Measurements from ENCODE around the gene ELMO3. TPM values are rescaled to one million over a fixed set of nuclear protein-coding genes. Genes with fewer than 3 reads are reported as not detected.
A peak's percentile ranks its signal among the peaks of the same experiment; 100 is the strongest.

The ELMO3 gene
- total RNA-seq, 2 experiments from 2014 or later = 7.6 to 9.4 TPM

- Mint-ChIP-seq H3K4me1 (peaks cover 34% of the 10 kb centered on the region), H3K4me3 (peak within 1 kb of the TSS; percentile 82), H3K27ac (peak within 1 kb of the TSS; percentile 82), H3K36me3 (no peaks in the 10 kb centered on the region), H3K27me3 (peaks cover 13% of the 10 kb centered on the region), H3K9me3 (no peaks in the 10 kb centered on the region)
- POLR2A ChIA-PET = interaction anchor here (0.9 to 9.4 kb wide), 9 partner anchors 21 to 315 kb away, joined by 3 to 130 read pairs (median 3); partner anchors contain the start of genes ATP6V0D1, PLEKHG4 and TMEM208
- DNase-seq (peak; percentile 72), ATAC-seq (ENCODE audit: low read depth) (no peak)
Observed at GRCh38 chr16:67248401-67249177, 49.7 kb downstream of the ELMO3 start, which contains the start of gene SLC9A5. Gene SLC9A5 (plus strand): TSS chr16:67248979. CDS start chr16:67249015, 36 bp downstream.

GRCh38 chr16:67249178-67250044, 50.5 kb downstream of the ELMO3 start:
- ATAC-seq (ENCODE audit: low read depth) = no peak
- POLR2A ChIA-PET = interaction anchor here (1.0 to 9.4 kb wide), 4 partner anchors 21 to 231 kb away, joined by 3 to 130 read pairs (median 3); partner anchors contain the start of genes ATP6V0D1 and TMEM208
- peak overlapping the region; percentile 82 for H3K27ac Mint-ChIP-seq
- peak overlapping the region; percentile 81 for H3K4me3 Mint-ChIP-seq
- no peaks in the 10 kb centered on the region for H3K9me3 Mint-ChIP-seq
- DNase-seq = no peak
- H3K36me3 Mint-ChIP-seq = no peaks in the 10 kb centered on the region
- peaks cover 13% of the 10 kb centered on the region for H3K27me3 Mint-ChIP-seq
- H3K4me1 Mint-ChIP-seq = peaks cover 29% of the 10 kb centered on the region

- ATAC-seq (ENCODE audit: low read depth) (no peak), DNase-seq (no peak)
- Mint-ChIP-seq H3K4me1 (peaks cover 23% of the 10 kb centered on the region), H3K36me3 (no peaks in the 10 kb centered on the region), H3K27ac (peak overlapping the region; percentile 82), H3K9me3 (no peaks in the 10 kb centered on the region), H3K4me3 (peak overlapping the region; percentile 81), H3K27me3 (peaks cover 13% of the 10 kb centered on the region)
- POLR2A ChIA-PET = interaction anchor here (9.4 kb wide), 1 partner anchor 22 kb away, joined by 130 read pairs; the partner anchor contains the start of gene TMEM208
Observed at GRCh38 chr16:67250045-67250327, 51.1 kb downstream of the ELMO3 start.

GRCh38 chr16:67252609-67253497, 53.9 kb downstream of the ELMO3 start:
- Mint-ChIP-seq H3K27ac (no peak overlapping the region), H3K4me3 (no peak overlapping the region), H3K9me3 (no peaks in the 10 kb centered on the region), H3K36me3 (peaks cover 2% of the 10 kb centered on the region), H3K4me1 (peaks cover 14% of the 10 kb centered on the region), H3K27me3 (peaks cover 13% of the 10 kb centered on the region)
- ATAC-seq (ENCODE audit: low read depth) = no peak
- no peak for DNase-seq
- POLR2A ChIA-PET = no interaction called here

Small RNA genes lying within 50 kb of the gene (microRNA-seq; reads per million reads assigned to microRNA genes)
- gene MIR328 = 82.1 reads per million, percentile 52 among the genes with 10 or more reads in this experiment

Other genes with a start within 250 kb of the ELMO3 start
- gene CES3, start 237.9 kb upstream of the ELMO3 start, total RNA-seq = 1 to 10 TPM; 4.8 to 8.3 TPM
- 10 to 100 TPM; 16.2 to 17.5 TPM for gene CES4A, start 210.5 kb upstream of the ELMO3 start, total RNA-seq
- 100 to 1,000 TPM; 193 to 198 TPM for gene CBFB, start 170.0 kb upstream of the ELMO3 start, total RNA-seq
- 10 to 100 TPM; 16.6 to 17.3 TPM for gene PHAF1, start 89.2 kb upstream of the ELMO3 start, total RNA-seq
- gene B3GNT9, start 48.1 kb upstream of the ELMO3 start, total RNA-seq = 10 to 100 TPM in 1 of 2 experiments, 1 to 10 TPM in 1; 9.0 to 10.1 TPM
- gene TRADD, start 39.2 kb upstream of the ELMO3 start, total RNA-seq = 10 to 100 TPM; 77.3 to 81.7 TPM
- gene FBXL8, start 39.2 kb upstream of the ELMO3 start, total RNA-seq = 10 to 100 TPM; 34.1 to 41.3 TPM
- 10 to 100 TPM; 61.5 to 76.8 TPM for gene HSF4, start 34.4 kb upstream of the ELMO3 start, total RNA-seq
- gene NOL3, start 28.6 kb upstream of the ELMO3 start, total RNA-seq = 10 to 100 TPM; 17.7 to 18.6 TPM
- 10 to 100 TPM; 57.4 to 59.1 TPM for gene MATCAP1, start 15.2 kb upstream of the ELMO3 start, total RNA-seq
- not detected for gene EXOC3L1, start 9.0 kb upstream of the ELMO3 start, total RNA-seq
- gene E2F4, start 7.0 kb upstream of the ELMO3 start, total RNA-seq = 100 to 1,000 TPM; 105 to 114 TPM
- 10 to 100 TPM; 30.3 to 30.5 TPM for gene TMEM208, start 28.0 kb downstream of the ELMO3 start, total RNA-seq
- 10 to 100 TPM; 92.2 to 92.8 TPM for gene FHOD1, start 48.4 kb downstream of the ELMO3 start, total RNA-seq
- gene SLC9A5, start 49.8 kb downstream of the ELMO3 start, total RNA-seq = 1 to 10 TPM; 3.5 to 4.5 TPM
- gene PLEKHG4, start 80.4 kb downstream of the ELMO3 start, total RNA-seq = 10 to 100 TPM; 15.7 to 18.2 TPM
- 1 to 10 TPM; 1.2 to 1.6 TPM for gene KCTD19, start 127.6 kb downstream of the ELMO3 start, total RNA-seq
- gene LRRC36, start 127.7 kb downstream of the ELMO3 start, total RNA-seq = under 1 TPM; 0.28 to 0.64 TPM
- gene TPPP3, start 194.4 kb downstream of the ELMO3 start, total RNA-seq = not detected
- gene ZDHHC1, start 217.3 kb downstream of the ELMO3 start, total RNA-seq = under 1 TPM; 0.36 to 0.40 TPM
- not detected for gene HSD11B2, start 232.0 kb downstream of the ELMO3 start, total RNA-seq

Measured in activated naive CD8-positive, alpha-beta T cell treated with anti-CD3 and anti-CD28 coated beads, Interleukin-2, amount 10 ng/mL, durations not matched to agents 7 days and 5 days (primary cell).